ENCODE results near the gene ASAP3.

Gene ASAP3

DNA sequence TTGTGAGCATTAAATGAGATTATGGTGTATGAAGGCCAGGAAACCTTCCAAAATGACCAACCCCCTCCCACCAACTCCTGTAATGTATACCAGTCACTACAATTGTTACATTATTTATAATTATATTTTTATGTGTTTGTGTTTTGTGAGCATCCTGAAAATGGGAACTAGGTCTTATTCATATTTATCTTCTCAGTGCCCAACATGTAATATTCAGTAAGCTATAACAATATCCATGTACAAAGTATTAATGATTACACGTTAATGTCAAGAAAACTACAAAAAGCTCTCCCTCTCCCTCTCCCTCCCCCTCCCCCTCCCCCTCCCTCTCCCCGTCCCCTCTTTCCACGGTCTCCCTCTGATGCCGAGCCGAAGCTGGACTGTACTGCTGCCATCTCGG is 19.0 kb upstream of the ASAP3 start:
- Histone ChIP-seq H4K91ac (ENCODE audit: low read depth, low read length, poor library complexity) (no peak overlapping the region), H3K36me3 (replicated peaks in 1 of 2; ENCODE audit: control insufficient read depth in 2 of 2, insufficient read depth in 2 of 2, low read length in 2 of 2) (peaks cover 0 to 27% of the 10 kb centered on the region in 2 donors), H3K23ac (ENCODE audit: low read depth, low read length, poor library complexity) (no peak overlapping the region), H3K79me1 (ENCODE audit: low read depth, low read length) (no peaks in the 10 kb centered on the region), H3K27me3 (ENCODE audit: control insufficient read depth in 3 of 3, insufficient read depth in 3 of 3, low read depth in 1 of 3, low read length in 3 of 3) (no peaks in the 10 kb centered on the region), H3K4ac (ENCODE audit: low read length) (no peak overlapping the region), H3K9ac (ENCODE audit: low read depth, low read length, poor library complexity) (no peak overlapping the region), H2BK120ac (ENCODE audit: low read depth, low read length) (no peak overlapping the region), H2BK5ac (ENCODE audit: low read length) (no peak overlapping the region), H3K4me3 (ENCODE audit: low read length in 2 of 2) (no peak overlapping the region), H3K9me3 (replicated peaks in 1 of 2; ENCODE audit: control insufficient read depth in 2 of 2, insufficient read depth in 1 of 2, low read depth in 1 of 2, low read length in 2 of 2) (no peaks in the 10 kb centered on the region), H3K4me1 (ENCODE audit: control insufficient read depth in 2 of 2, insufficient read depth in 1 of 2, low read depth in 1 of 2, low read length in 2 of 2) (peaks cover 3 to 4% of the 10 kb centered on the region in 2 donors), H3K27ac (replicated peaks; ENCODE audit: low read length) (no peak overlapping the region), H2BK12ac (ENCODE audit: low read length) (no peak overlapping the region), H2BK15ac (ENCODE audit: low read length) (no peak overlapping the region), H3K14ac (ENCODE audit: low read length) (no peak overlapping the region), H4K8ac (ENCODE audit: low read depth, low read length) (no peak overlapping the region), H2AFZ (ENCODE audit: low read length) (no peak overlapping the region), H3K18ac (ENCODE audit: low read length) (no peak overlapping the region), H3K4me2 (ENCODE audit: insufficient read depth, low read length, poor library complexity, severe bottlenecking) (no peak overlapping the region), H2AK5ac (ENCODE audit: low read depth, low read length) (no peak overlapping the region)
- DNase-seq (ENCODE audit: low spot score) = no peak
- no CpG with 5 or more reads among the region's 6 CpGs for WGBS, 2 donors (ENCODE audit: extremely low coverage in 2 of 2, insufficient read length in 2 of 2, insufficient replicate concordance in 1 of 2)

DNA sequence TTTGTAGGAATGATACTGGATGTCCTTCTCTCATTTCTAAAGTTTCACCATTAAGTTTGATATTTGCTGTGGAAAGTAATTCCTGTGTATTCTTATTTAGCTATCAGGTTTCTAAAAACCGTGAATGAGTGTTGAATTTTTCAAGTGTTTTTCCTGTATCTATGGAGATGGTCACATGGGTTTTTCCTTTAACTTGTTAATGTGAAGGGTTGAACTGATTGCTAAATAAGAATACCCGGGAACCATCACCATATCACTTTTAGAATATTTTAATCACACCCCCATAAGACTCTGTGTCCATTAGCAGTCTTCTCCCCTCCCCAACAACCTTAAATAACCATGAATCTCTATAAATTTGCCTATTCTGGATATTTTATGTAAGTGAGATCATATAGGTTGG is 16.5 kb upstream of the ASAP3 start:
- H3K27ac ChIP-seq (replicated peaks; ENCODE audit: low read length) = no peak overlapping the region
- H2BK15ac ChIP-seq (ENCODE audit: low read length) = no peak overlapping the region
- no peaks in the 10 kb centered on the region for H3K9me3 ChIP-seq (replicated peaks in 1 of 2; ENCODE audit: control insufficient read depth in 2 of 2, insufficient read depth in 1 of 2, low read depth in 1 of 2, low read length in 2 of 2)
- no peak overlapping the region for H4K91ac ChIP-seq (ENCODE audit: low read depth, low read length, poor library complexity)
- no peak overlapping the region for H3K4me2 ChIP-seq (ENCODE audit: insufficient read depth, low read length, poor library complexity, severe bottlenecking)
- DNase-seq (ENCODE audit: low spot score) = no peak
- no peak overlapping the region for H3K4ac ChIP-seq (ENCODE audit: low read length)
- no peak overlapping the region for H3K14ac ChIP-seq (ENCODE audit: low read length)
- H3K9ac ChIP-seq (ENCODE audit: low read depth, low read length, poor library complexity) = no peak overlapping the region
- H3K27me3 ChIP-seq (ENCODE audit: control insufficient read depth in 3 of 3, insufficient read depth in 3 of 3, low read depth in 1 of 3, low read length in 3 of 3) = no peaks in the 10 kb centered on the region
- no peak overlapping the region for H3K4me3 ChIP-seq (ENCODE audit: low read length in 2 of 2)
- no peak overlapping the region for H2AK5ac ChIP-seq (ENCODE audit: low read depth, low read length)
- peaks cover 3 to 4% of the 10 kb centered on the region in 2 donors for H3K4me1 ChIP-seq (ENCODE audit: control insufficient read depth in 2 of 2, insufficient read depth in 1 of 2, low read depth in 1 of 2, low read length in 2 of 2)
- peaks cover 0 to 5% of the 10 kb centered on the region in 2 donors for H3K36me3 ChIP-seq (replicated peaks in 1 of 2; ENCODE audit: control insufficient read depth in 2 of 2, insufficient read depth in 2 of 2, low read length in 2 of 2)
- no peak overlapping the region for H2AFZ ChIP-seq (ENCODE audit: low read length)
- no peak overlapping the region for H3K23ac ChIP-seq (ENCODE audit: low read depth, low read length, poor library complexity)
- no peak overlapping the region for H3K18ac ChIP-seq (ENCODE audit: low read length)
- WGBS, 2 donors (ENCODE audit: extremely low coverage in 2 of 2, insufficient read length in 2 of 2, insufficient replicate concordance in 1 of 2) = no CpG with 5 or more reads among the region's 2 CpGs
- H2BK120ac ChIP-seq (ENCODE audit: low read depth, low read length) = no peak overlapping the region
- no peaks in the 10 kb centered on the region for H3K79me1 ChIP-seq (ENCODE audit: low read depth, low read length)
- H4K8ac ChIP-seq (ENCODE audit: low read depth, low read length) = no peak overlapping the region
- no peak overlapping the region for H2BK5ac ChIP-seq (ENCODE audit: low read length)
- no peak overlapping the region for H2BK12ac ChIP-seq (ENCODE audit: low read length)

DNA sequence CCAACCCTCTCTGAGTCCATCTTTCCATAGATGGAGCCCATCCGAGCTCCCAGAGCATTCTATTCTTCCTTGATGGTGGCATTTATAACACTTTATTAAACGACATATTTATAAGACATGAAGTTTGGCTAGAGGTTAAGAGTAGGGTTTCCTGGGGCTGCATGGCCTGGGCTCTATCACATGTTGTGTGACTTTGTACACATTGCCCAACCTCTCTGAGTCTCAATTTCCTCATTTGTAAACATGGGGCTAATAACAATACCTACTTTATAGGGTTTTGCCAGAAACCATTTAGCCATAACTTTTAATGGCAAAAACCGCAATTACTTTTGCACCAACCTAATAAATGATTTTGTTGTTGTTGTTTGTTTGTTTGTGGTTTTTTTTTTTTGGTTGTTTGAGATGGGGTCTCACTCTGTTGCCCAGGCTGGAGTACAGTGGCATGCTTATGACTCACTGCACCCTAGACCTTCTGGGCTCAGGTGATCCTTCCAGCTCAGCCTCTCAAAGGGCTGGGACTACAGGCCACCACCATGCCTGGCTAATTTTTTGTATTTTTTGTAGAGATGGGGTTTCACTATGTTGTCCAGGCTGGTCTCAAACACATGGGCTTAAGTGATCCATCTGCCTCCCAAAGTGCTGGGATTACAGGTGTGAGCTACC is 13.9 kb upstream of the ASAP3 start:
- no peak overlapping the region for H3K4ac ChIP-seq (ENCODE audit: low read length)
- no peak overlapping the region for H2BK15ac ChIP-seq (ENCODE audit: low read length)
- no peak overlapping the region for H3K4me3 ChIP-seq (ENCODE audit: low read length in 2 of 2)
- H3K9me3 ChIP-seq (replicated peaks in 1 of 2; ENCODE audit: control insufficient read depth in 2 of 2, insufficient read depth in 1 of 2, low read depth in 1 of 2, low read length in 2 of 2) = no peaks in the 10 kb centered on the region
- H3K27ac ChIP-seq (replicated peaks; ENCODE audit: low read length) = no peak overlapping the region
- H3K9ac ChIP-seq (ENCODE audit: low read depth, low read length, poor library complexity) = no peak overlapping the region
- H3K4me2 ChIP-seq (ENCODE audit: insufficient read depth, low read length, poor library complexity, severe bottlenecking) = no peak overlapping the region
- no peak overlapping the region for H2BK5ac ChIP-seq (ENCODE audit: low read length)
- H3K36me3 ChIP-seq (replicated peaks in 1 of 2; ENCODE audit: control insufficient read depth in 2 of 2, insufficient read depth in 2 of 2, low read length in 2 of 2) = no peaks in the 10 kb centered on the region
- H3K4me1 ChIP-seq (ENCODE audit: control insufficient read depth in 2 of 2, insufficient read depth in 1 of 2, low read depth in 1 of 2, low read length in 2 of 2) = no peaks in the 10 kb centered on the region
- H3K18ac ChIP-seq (ENCODE audit: low read length) = no peak overlapping the region
- H2BK120ac ChIP-seq (ENCODE audit: low read depth, low read length) = no peak overlapping the region
- no peak overlapping the region for H2BK12ac ChIP-seq (ENCODE audit: low read length)
- no peaks in the 10 kb centered on the region for H3K79me1 ChIP-seq (ENCODE audit: low read depth, low read length)
- H3K23ac ChIP-seq (ENCODE audit: low read depth, low read length, poor library complexity) = no peak overlapping the region
- no peak overlapping the region for H4K91ac ChIP-seq (ENCODE audit: low read depth, low read length, poor library complexity)
- H4K8ac ChIP-seq (ENCODE audit: low read depth, low read length) = no peak overlapping the region
- H3K27me3 ChIP-seq (ENCODE audit: control insufficient read depth in 3 of 3, insufficient read depth in 3 of 3, low read depth in 1 of 3, low read length in 3 of 3) = no peaks in the 10 kb centered on the region
- H2AK5ac ChIP-seq (ENCODE audit: low read depth, low read length) = no peak overlapping the region
- no peak overlapping the region for H3K14ac ChIP-seq (ENCODE audit: low read length)
- no CpG with 5 or more reads among the region's 3 CpGs for WGBS, 2 donors (ENCODE audit: extremely low coverage in 2 of 2, insufficient read length in 2 of 2, insufficient replicate concordance in 1 of 2)
- peak overlapping the region; percentile 71 for H2AFZ ChIP-seq (ENCODE audit: low read length)
- DNase-seq (ENCODE audit: low spot score) = no peak

DNA sequence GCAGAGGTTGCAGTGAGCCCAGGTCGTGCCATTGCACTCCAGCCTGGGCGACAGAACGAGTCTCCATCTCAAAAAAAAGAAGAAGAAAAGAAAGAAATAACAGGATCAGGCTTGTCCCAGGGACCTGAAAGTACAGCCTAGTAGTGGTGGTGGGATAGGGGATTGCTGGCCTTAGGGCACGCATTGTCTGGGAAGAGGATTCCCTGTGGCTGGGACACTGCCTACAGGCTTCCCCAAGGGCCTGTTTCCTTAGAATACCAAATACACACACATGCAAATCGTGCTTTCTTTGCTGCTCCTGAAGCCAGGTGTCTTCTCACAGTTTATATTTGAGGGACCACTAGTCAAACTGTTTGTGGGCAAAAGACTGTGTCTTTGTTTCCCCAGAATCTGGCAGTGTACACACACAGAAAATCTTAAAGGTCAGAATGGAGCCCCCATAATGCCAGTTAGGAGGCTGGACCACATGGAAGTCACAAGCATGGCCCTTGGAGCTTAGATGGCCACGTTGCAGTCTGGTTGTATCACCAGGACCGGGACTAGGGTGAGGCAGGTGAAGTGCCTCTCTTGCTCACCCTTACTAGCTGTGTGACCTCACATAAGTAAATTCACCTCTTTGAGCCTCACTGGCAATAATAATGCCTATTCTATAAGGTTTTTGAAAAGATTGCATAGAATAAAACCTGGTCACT is 12.7 kb upstream of the ASAP3 start:
- no peak overlapping the region for H2BK120ac ChIP-seq (ENCODE audit: low read depth, low read length)
- H2BK5ac ChIP-seq (ENCODE audit: low read length) = no peak overlapping the region
- DNase-seq (ENCODE audit: low spot score) = no peak
- H3K27ac ChIP-seq (replicated peaks; ENCODE audit: low read length) = no peak overlapping the region
- H3K18ac ChIP-seq (ENCODE audit: low read length) = no peak overlapping the region
- no peak overlapping the region for H4K91ac ChIP-seq (ENCODE audit: low read depth, low read length, poor library complexity)
- H2BK15ac ChIP-seq (ENCODE audit: low read length) = no peak overlapping the region
- no peaks in the 10 kb centered on the region for H3K27me3 ChIP-seq (ENCODE audit: control insufficient read depth in 3 of 3, insufficient read depth in 3 of 3, low read depth in 1 of 3, low read length in 3 of 3)
- H3K4me1 ChIP-seq (ENCODE audit: control insufficient read depth in 2 of 2, insufficient read depth in 1 of 2, low read depth in 1 of 2, low read length in 2 of 2) = no peaks in the 10 kb centered on the region
- no peak overlapping the region for H4K8ac ChIP-seq (ENCODE audit: low read depth, low read length)
- no peak overlapping the region for H3K23ac ChIP-seq (ENCODE audit: low read depth, low read length, poor library complexity)
- H3K4me2 ChIP-seq (ENCODE audit: insufficient read depth, low read length, poor library complexity, severe bottlenecking) = no peak overlapping the region
- no peak overlapping the region for H3K4me3 ChIP-seq (ENCODE audit: low read length in 2 of 2)
- H3K14ac ChIP-seq (ENCODE audit: low read length) = no peak overlapping the region
- no peak overlapping the region for H3K9ac ChIP-seq (ENCODE audit: low read depth, low read length, poor library complexity)
- H3K9me3 ChIP-seq (replicated peaks in 1 of 2; ENCODE audit: control insufficient read depth in 2 of 2, insufficient read depth in 1 of 2, low read depth in 1 of 2, low read length in 2 of 2) = no peaks in the 10 kb centered on the region
- H3K4ac ChIP-seq (ENCODE audit: low read length) = no peak overlapping the region
- H2BK12ac ChIP-seq (ENCODE audit: low read length) = no peak overlapping the region
- no peaks in the 10 kb centered on the region for H3K79me1 ChIP-seq (ENCODE audit: low read depth, low read length)
- H3K36me3 ChIP-seq (replicated peaks in 1 of 2; ENCODE audit: control insufficient read depth in 2 of 2, insufficient read depth in 2 of 2, low read length in 2 of 2) = no peaks in the 10 kb centered on the region
- peak overlapping the region; percentile 62 for H2AFZ ChIP-seq (ENCODE audit: low read length)
- no peak overlapping the region for H2AK5ac ChIP-seq (ENCODE audit: low read depth, low read length)
- no CpG with 5 or more reads among the region's 7 CpGs for WGBS, 2 donors (ENCODE audit: extremely low coverage in 2 of 2, insufficient read length in 2 of 2, insufficient replicate concordance in 1 of 2)
